ENCODE measurements around the gene ATP2A3.

Gene ATP2A3

GRCh38 chr17:3964203-3965117 is at the start of gene ATP2A3:
Gene ATP2A3 (minus strand): TSS chr17:3964437. CDS start chr17:3964291, 146 bp downstream.
- peak; percentile 36 for DNase-seq (ENCODE audit: low read depth, low spot score)

GRCh38 chr17:4010754-4011153 is 46.5 kb upstream of the ATP2A3 start:
- DNase-seq (ENCODE audit: low read depth, low spot score): no peak

GRCh38 chr17:4009186-4009785 is 45.0 kb upstream of the ATP2A3 start:
- no peak for DNase-seq (ENCODE audit: low read depth, low spot score)

GRCh38 chr17:4008441-4009185 is 44.4 kb upstream of the ATP2A3 start:
- DNase-seq (ENCODE audit: low read depth, low spot score): no peak

GRCh38 chr17:4008082-4008435 is 43.8 kb upstream of the ATP2A3 start:
- no peak for DNase-seq (ENCODE audit: low read depth, low spot score)

- DNase-seq (ENCODE audit: low read depth, low spot score): no peak
Observed at GRCh38 chr17:4007346-4008081, 43.3 kb upstream of the ATP2A3 start.

GRCh38 chr17:4006745-4007211 is 42.5 kb upstream of the ATP2A3 start:
- peak; percentile 61 for DNase-seq (ENCODE audit: low read depth, low spot score)

GRCh38 chr17:4006165-4006589 is 41.9 kb upstream of the ATP2A3 start:
- DNase-seq (ENCODE audit: low read depth, low spot score): no peak

GRCh38 chr17:4005296-4006164 is 41.3 kb upstream of the ATP2A3 start:
- DNase-seq (ENCODE audit: low read depth, low spot score): no peak

GRCh38 chr17:4004517-4005295 is 40.5 kb upstream of the ATP2A3 start:
- DNase-seq (ENCODE audit: low read depth, low spot score): peak; percentile 90

GRCh38 chr17:4003501-4004421 is 39.5 kb upstream of the ATP2A3 start:
- DNase-seq (ENCODE audit: low read depth, low spot score): peak; percentile 77

- no peak for DNase-seq (ENCODE audit: low read depth, low spot score)
Observed at GRCh38 chr17:4003131-4003500, 38.9 kb upstream of the ATP2A3 start.

GRCh38 chr17:4001048-4001590 is 36.9 kb upstream of the ATP2A3 start:
- peak; percentile 63 for DNase-seq (ENCODE audit: low read depth, low spot score)

- no peak for DNase-seq (ENCODE audit: low read depth, low spot score)
Observed at GRCh38 chr17:3998436-3998835, 34.2 kb upstream of the ATP2A3 start.

- DNase-seq (ENCODE audit: low read depth, low spot score): no peak
Observed at GRCh38 chr17:3995067-3995466, 30.8 kb upstream of the ATP2A3 start.

GRCh38 chr17:3994221-3994576 is 30.0 kb upstream of the ATP2A3 start:
- no peak for DNase-seq (ENCODE audit: low read depth, low spot score)

- DNase-seq (ENCODE audit: low read depth, low spot score): no peak
Observed at GRCh38 chr17:3993493-3994220, 29.4 kb upstream of the ATP2A3 start.

GRCh38 chr17:3992370-3992769 is 28.1 kb upstream of the ATP2A3 start:
- DNase-seq (ENCODE audit: low read depth, low spot score): no peak
